GM23248 (cell line): ENCODE results near the gene KIF1A.

Experiments
- EZH2 ChIP-seq: fragments of 200-600 bp; sonication (generic); IDR thresholded peaks from 2 replicates; pipeline ENCODE4 v1.6.1; 2018; ENCODE audit warnings: antibody characterized with exemption, mild to moderate bottlenecking; ENCODE audit not compliant: insufficient read depth, poor library complexity, severe bottlenecking
- EZH2phosphoT487 ChIP-seq: fragments of 200-600 bp; sonication (generic); IDR thresholded peaks from 2 replicates; pipeline ENCODE4 v1.6.1; 2018; ENCODE audit warnings: antibody characterized with exemption, moderate library complexity, mild to moderate bottlenecking, low read depth; ENCODE audit not compliant: insufficient read depth

- TF ChIP-seq EZH2: no peak
- TF ChIP-seq EZH2phosphoT487: no peak
These were observed 31.5 kb downstream of the KIF1A start for GRCh38 chr2:240788482-240788881.
